ENCODE measurements around the gene RWDD2A. TPM values are rescaled to one million over a fixed set of nuclear protein-coding genes. Genes with fewer than 3 reads are reported as not detected.
A peak's percentile ranks its signal among the peaks of the same experiment; 100 is the strongest.
"Not testable (repeated sequence)": the region's sequence is repeated elsewhere in the genome, so short reads cannot be mapped to it uniquely, and the experiment has no call there.

RWDD2A gene
- total RNA-seq, 1 donor from 2014 or later, result 5.1 TPM

DNA sequence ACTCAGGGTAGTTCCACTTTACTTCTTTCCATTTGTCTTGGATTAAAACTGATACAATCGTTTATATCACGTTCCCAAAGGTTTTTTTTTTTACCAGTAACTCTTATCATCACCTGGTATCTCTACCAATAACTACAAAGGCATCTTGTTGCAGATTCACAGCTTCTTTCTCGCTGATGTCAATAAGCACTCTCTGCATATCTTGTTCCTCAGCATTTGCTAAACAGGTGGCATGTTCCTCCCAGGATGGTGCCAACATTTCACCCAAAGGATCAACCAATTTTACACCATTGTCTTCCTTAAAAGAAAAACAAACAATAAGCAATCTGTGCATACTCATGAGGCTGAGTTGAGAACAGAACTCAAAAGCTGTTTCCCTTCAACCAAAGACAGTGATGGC, 4.7 kb upstream of the RWDD2A start:
- Mint-ChIP-seq H3K9me3 (no peaks in the 10 kb centered on the region), H3K27me3 (ENCODE audit: low read depth) (no peaks in the 10 kb centered on the region), H3K27ac (ENCODE audit: unreplicated experiment) (no peak overlapping the region), H3K4me3 (no peak overlapping the region), H3K4me1 (peaks cover 20% of the 10 kb centered on the region), H3K36me3 (ENCODE audit: low read depth) (peaks cover 14% of the 10 kb centered on the region)
- no peak for DNase-seq (ENCODE audit: low read depth, low spot score)
- TF ChIP-seq, protein P1, sequence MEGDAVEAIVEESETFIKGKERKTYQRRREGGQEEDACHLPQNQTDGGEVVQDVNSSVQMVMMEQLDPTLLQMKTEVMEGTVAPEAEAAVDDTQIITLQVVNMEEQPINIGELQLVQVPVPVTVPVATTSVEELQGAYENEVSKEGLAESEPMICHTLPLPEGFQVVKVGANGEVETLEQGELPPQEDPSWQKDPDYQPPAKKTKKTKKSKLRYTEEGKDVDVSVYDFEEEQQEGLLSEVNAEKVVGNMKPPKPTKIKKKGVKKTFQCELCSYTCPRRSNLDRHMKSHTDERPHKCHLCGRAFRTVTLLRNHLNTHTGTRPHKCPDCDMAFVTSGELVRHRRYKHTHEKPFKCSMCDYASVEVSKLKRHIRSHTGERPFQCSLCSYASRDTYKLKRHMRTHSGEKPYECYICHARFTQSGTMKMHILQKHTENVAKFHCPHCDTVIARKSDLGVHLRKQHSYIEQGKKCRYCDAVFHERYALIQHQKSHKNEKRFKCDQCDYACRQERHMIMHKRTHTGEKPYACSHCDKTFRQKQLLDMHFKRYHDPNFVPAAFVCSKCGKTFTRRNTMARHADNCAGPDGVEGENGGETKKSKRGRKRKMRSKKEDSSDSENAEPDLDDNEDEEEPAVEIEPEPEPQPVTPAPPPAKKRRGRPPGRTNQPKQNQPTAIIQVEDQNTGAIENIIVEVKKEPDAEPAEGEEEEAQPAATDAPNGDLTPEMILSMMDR (conservative IDR thresholded peaks at IDR 0.05), result no peak

DNA sequence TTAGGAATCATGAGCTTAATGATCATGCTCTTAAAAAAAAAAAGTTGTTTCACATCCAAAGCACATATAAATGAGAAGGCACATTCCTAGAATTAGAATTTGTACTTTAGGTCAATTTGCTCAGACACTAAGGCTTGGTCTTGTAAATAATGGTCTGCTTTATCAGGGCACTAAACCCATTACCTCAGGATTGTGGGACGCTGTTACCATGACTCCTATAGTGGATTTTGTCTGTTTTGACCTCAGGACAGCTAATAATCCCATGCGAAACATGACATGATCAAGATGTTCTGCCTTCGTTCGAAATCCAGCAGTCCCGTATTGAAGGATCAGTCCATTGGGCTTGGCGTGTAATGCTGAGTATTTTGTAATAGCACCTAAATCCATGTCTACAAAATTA, 2.5 kb upstream of the RWDD2A start:
- Mint-ChIP-seq H3K9me3 (no peaks in the 10 kb centered on the region), H3K27me3 (ENCODE audit: low read depth) (no peaks in the 10 kb centered on the region), H3K27ac (ENCODE audit: unreplicated experiment) (no peak overlapping the region), H3K4me1 (peaks cover 35% of the 10 kb centered on the region), H3K36me3 (ENCODE audit: low read depth) (peaks cover 6% of the 10 kb centered on the region), H3K4me3 (peak overlapping the region; percentile 99)
- DNase-seq (ENCODE audit: low read depth, low spot score), result no peak
- TF ChIP-seq, protein P1 (conservative IDR thresholded peaks at IDR 0.05), result no peak

- H3K4me1 Mint-ChIP-seq, result peaks cover 35% of the 10 kb centered on the region
- DNase-seq (ENCODE audit: low read depth, low spot score); H3K27ac Mint-ChIP-seq (ENCODE audit: unreplicated experiment); H3K27me3 Mint-ChIP-seq (ENCODE audit: low read depth); H3K36me3 Mint-ChIP-seq (ENCODE audit: low read depth); H3K9me3 Mint-ChIP-seq: not testable (repeated sequence)
- peak overlapping the region; percentile 99 for H3K4me3 Mint-ChIP-seq
Measured at GRCh38 chr6:83191974-83192373, 1.2 kb upstream of the RWDD2A start.

DNA sequence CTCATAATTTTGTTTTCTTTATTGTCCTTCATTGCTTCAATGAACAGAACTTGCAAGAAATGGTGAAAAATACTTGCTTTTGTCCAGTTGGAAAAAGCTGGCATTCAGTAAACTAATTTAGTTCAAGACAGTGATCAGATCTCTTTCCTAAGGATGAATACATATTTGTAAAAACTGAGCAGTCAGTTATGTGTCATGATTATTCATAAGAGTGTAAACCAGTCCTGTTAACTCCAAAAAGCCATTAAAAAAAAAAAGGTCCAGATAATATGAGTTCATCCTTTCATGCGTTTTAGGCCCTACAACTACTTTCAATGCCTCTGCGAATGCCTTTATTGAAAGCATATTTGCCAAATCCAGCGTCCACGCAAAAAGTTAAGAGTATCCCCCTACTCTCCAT, 701 bp upstream of the RWDD2A start:
- DNase-seq (ENCODE audit: low read depth, low spot score), result no peak
- H3K36me3 Mint-ChIP-seq (ENCODE audit: low read depth), result peaks cover 2% of the 10 kb centered on the region
- peak overlapping the region; percentile 99 for H3K4me3 Mint-ChIP-seq
- peaks cover 35% of the 10 kb centered on the region for H3K4me1 Mint-ChIP-seq
- H3K27me3 Mint-ChIP-seq (ENCODE audit: low read depth), result no peaks in the 10 kb centered on the region
- peak overlapping the region; percentile 95 for H3K27ac Mint-ChIP-seq (ENCODE audit: unreplicated experiment)
- no peaks in the 10 kb centered on the region for H3K9me3 Mint-ChIP-seq
- TF ChIP-seq, protein P1 (conservative IDR thresholded peaks at IDR 0.05), result no peak

DNA sequence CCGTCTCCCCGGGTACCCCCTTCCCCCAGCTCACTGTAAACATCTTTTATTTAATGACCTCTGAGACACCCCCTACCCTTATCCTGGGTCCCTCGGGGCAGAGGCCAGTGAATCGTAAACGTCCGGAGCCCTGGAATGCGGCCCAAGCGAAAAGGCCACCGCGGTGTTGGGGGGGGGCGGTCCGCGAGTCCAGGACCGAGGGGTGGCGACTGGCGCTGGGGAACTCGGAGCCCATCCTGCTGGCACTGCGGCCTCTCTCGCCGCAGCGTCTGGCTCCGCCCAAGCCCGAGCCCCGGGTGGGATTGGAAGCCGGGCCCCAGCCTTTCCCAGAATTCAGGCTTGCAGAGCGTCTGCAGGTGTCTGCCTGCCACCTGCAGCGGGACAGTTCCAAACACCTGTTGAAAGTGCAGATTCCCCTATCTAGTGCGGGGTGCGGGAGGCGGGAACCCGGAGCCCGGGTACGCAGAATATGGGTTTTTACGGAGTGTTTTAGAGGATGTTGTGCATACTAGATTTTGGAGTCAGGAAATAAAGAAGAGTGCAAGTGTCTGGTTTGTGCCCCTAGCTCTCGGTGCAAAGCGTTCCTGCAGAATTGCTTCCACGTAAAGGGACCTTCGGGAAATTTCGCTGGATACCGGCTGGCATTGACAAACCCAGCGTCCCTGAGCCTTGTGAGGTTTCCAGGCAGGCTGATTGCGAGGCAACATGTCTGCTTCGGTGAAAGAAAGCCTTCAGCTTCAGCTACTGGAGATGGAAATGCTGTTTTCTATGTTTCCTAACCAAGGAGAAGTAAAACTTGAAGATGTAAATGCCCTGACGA, 800 bp downstream of the RWDD2A start:
- Mint-ChIP-seq H3K36me3 (ENCODE audit: low read depth) (peaks cover 2% of the 10 kb centered on the region), H3K4me3 (peak overlapping the region; percentile 99), H3K9me3 (no peaks in the 10 kb centered on the region), H3K4me1 (peaks cover 35% of the 10 kb centered on the region), H3K27ac (ENCODE audit: unreplicated experiment) (no peak overlapping the region), H3K27me3 (ENCODE audit: low read depth) (no peaks in the 10 kb centered on the region)
- peak; percentile 44 for DNase-seq (ENCODE audit: low read depth, low spot score)
- TF ChIP-seq, protein P1 (conservative IDR thresholded peaks at IDR 0.05), result no peak

DNA sequence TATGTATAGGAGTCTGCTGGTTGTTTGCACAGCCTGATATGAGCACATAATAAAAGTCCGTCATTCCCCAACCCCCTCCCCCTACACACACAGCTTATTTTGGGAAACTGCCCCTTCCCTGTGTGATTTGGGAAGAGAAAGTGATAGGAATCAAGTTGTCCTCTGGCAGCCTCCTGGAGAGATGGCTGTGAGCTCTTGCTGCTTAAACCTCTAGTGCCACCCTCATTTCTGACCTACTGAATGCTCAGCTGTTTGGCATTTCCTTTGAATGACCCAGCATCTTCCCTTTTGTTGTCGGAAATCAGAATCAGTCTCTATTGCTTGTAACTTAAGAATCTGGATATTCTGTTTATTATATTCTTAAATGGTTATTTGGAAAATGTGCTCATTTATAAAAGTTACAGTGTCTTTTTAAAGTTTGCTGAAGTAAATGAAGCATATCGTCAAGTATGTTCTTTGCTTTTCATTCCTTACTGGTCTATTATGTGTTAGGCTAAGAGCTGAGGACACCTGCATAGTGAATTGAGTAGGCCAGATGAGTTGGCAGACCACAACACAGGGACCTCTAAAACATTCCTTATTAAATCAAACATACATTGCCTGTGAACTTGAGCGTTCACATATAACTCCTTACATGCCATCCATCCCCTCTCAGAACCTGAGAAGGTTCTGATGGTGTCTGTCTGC, 5.5 kb downstream of the RWDD2A start:
- H3K27me3 Mint-ChIP-seq (ENCODE audit: low read depth), result no peaks in the 10 kb centered on the region
- no peak for DNase-seq (ENCODE audit: low read depth, low spot score)
- peaks cover 14% of the 10 kb centered on the region for H3K4me1 Mint-ChIP-seq
- H3K4me3 Mint-ChIP-seq, result no peak overlapping the region
- TF ChIP-seq, protein P1 (conservative IDR thresholded peaks at IDR 0.05), result no peak
- H3K9me3 Mint-ChIP-seq, result no peaks in the 10 kb centered on the region
- H3K36me3 Mint-ChIP-seq (ENCODE audit: low read depth), result no peaks in the 10 kb centered on the region
- H3K27ac Mint-ChIP-seq (ENCODE audit: unreplicated experiment), result no peak overlapping the region
